ENCODE data around the gene HIVEP3.

DNA sequence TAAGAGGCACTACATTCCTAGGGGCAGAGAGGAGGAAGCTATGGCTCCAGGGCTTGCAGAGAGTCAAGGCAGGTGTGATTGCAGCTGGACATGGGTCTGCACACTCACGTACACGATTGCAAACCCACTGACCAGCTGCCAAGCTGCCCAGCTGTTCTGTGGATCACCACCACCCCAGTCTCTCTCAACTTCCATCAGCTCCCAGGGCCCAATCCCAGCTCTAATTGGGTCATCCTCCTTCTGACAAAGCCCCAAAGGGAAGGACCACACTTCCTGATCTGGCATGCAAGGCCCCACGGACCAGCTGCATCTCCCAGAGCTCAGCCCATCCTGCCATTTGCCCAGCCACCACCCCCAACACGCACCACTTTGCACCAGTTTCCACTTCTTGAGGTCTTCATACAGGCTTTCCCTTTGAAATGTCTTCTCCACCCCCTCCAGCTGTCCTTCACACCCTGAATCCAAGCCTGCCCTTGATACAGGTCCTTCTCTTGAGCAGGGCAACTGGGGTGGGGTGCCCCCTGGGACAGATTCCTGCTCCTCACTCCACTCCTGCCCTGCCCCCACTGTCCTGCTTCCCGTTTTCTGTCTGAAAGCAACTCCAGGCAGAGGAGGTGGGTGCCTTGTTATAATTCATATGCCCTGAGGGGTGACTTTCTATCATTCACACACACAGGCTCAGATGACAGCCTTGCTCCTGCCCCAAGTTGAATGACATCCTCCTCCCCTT is 254.9 kb downstream of the HIVEP3 start:
- TF ChIP-seq, protein P1, sequence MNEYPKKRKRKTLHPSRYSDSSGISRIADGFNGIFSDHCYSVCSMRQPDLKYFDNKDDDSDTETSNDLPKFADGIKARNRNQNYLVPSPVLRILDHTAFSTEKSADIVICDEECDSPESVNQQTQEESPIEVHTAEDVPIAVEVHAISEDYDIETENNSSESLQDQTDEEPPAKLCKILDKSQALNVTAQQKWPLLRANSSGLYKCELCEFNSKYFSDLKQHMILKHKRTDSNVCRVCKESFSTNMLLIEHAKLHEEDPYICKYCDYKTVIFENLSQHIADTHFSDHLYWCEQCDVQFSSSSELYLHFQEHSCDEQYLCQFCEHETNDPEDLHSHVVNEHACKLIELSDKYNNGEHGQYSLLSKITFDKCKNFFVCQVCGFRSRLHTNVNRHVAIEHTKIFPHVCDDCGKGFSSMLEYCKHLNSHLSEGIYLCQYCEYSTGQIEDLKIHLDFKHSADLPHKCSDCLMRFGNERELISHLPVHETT (tag by site-specific recombination; IDR thresholded peaks at IDR 0.05), result no peak
- TF ChIP-seq, protein P2, sequence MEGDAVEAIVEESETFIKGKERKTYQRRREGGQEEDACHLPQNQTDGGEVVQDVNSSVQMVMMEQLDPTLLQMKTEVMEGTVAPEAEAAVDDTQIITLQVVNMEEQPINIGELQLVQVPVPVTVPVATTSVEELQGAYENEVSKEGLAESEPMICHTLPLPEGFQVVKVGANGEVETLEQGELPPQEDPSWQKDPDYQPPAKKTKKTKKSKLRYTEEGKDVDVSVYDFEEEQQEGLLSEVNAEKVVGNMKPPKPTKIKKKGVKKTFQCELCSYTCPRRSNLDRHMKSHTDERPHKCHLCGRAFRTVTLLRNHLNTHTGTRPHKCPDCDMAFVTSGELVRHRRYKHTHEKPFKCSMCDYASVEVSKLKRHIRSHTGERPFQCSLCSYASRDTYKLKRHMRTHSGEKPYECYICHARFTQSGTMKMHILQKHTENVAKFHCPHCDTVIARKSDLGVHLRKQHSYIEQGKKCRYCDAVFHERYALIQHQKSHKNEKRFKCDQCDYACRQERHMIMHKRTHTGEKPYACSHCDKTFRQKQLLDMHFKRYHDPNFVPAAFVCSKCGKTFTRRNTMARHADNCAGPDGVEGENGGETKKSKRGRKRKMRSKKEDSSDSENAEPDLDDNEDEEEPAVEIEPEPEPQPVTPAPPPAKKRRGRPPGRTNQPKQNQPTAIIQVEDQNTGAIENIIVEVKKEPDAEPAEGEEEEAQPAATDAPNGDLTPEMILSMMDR (tag by site-specific recombination; IDR thresholded peaks at IDR 0.05), result no peak
- TF ChIP-seq, protein P3, sequence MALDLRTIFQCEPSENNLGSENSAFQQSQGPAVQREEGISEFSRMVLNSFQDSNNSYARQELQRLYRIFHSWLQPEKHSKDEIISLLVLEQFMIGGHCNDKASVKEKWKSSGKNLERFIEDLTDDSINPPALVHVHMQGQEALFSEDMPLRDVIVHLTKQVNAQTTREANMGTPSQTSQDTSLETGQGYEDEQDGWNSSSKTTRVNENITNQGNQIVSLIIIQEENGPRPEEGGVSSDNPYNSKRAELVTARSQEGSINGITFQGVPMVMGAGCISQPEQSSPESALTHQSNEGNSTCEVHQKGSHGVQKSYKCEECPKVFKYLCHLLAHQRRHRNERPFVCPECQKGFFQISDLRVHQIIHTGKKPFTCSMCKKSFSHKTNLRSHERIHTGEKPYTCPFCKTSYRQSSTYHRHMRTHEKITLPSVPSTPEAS (tag by site-specific recombination; IDR thresholded peaks at IDR 0.05), result no peak
- no peak for TF ChIP-seq ZNF132 (tag by site-specific recombination; IDR thresholded peaks at IDR 0.05; ENCODE audit: borderline replicate concordance)
- TF ChIP-seq, protein P4, sequence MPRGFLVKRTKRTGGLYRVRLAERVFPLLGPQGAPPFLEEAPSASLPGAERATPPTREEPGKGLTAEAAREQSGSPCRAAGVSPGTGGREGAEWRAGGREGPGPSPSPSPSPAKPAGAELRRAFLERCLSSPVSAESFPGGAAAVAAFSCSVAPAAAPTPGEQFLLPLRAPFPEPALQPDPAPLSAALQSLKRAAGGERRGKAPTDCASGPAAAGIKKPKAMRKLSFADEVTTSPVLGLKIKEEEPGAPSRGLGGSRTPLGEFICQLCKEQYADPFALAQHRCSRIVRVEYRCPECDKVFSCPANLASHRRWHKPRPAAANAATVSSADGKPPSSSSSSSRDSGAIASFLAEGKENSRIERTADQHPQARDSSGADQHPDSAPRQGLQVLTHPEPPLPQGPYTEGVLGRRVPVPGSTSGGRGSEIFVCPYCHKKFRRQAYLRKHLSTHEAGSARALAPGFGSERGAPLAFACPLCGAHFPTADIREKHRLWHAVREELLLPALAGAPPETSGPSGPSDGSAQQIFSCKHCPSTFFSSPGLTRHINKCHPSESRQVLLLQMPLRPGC (tag by site-specific recombination; IDR thresholded peaks at IDR 0.05), result no peak
- TF ChIP-seq, protein P5, sequence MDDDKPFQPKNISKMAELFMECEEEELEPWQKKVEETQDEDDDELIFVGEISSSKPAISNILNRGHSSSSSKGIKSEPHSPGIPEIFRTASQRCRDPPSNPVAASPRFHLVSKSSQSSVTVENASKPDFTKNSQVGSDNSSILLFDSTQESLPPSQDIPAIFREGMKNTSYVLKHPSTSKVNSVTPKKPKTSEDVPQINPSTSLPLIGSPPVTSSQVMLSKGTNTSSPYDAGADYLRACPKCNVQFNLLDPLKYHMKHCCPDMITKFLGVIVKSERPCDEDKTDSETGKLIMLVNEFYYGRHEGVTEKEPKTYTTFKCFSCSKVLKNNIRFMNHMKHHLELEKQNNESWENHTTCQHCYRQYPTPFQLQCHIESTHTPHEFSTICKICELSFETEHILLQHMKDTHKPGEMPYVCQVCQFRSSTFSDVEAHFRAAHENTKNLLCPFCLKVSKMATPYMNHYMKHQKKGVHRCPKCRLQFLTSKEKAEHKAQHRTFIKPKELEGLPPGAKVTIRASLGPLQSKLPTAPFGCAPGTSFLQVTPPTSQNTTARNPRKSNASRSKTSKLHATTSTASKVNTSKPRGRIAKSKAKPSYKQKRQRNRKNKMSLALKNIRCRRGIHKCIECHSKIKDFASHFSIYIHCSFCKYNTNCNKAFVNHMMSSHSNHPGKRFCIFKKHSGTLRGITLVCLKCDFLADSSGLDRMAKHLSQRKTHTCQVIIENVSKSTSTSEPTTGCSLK (tag by site-specific recombination; IDR thresholded peaks at IDR 0.05), result no peak

Measured in HEK293 (cell line).